ENCODE results near the gene MFSD12.
A peak's percentile ranks its signal among the peaks of the same experiment; 100 is the strongest.

MFSD12 gene

DNA sequence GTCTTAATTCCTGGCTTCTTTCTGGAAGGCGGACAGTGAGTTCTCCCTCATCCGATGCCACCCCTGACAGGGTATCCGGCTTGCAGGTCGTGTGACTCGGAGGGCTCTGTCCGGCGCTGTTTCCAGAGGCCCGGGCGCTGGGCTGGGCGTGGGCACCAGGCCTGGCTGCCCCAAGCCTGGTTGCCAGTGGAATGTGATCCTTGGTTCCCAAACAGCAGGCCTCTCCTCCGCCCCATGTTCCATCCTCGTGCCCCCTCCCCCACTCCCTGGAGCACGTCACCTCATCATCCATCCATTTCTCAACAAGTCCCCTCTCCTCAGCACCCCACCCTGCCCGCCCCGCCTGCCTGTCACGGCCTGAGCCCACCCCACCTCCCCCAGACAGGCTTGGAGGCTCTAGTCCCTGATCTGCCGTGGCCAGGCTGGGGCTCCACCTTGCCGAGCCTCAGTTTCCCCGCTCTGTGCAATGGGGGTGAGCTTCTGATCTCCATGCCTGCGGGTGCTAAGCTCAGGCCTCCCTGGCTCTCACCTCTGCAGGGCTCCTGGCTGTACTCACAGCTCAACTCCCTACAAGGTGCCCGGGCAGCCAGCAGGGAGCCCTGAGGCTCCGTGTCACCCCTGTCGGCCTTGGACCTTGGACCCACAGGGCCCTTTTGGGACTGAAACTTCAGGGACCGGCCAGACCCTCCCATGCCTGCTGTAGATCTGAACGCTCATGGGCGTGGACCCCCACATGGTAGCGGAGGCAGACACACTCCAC, 47.0 kb upstream of the MFSD12 start:
- no peak for TF ChIP-seq CTCF (IDR thresholded peaks at IDR 0.05; ENCODE audit: control extremely low read depth, extremely low read depth, low read depth, missing control alignments)
- ChIA-PET POLR2A (interaction anchor here (0.5 kb wide), 1 partner anchor 64 kb away, joined by 6 read pairs; no protein-coding TSS in a partner anchor), CTCF (interaction anchor here (0.9 to 2.9 kb wide), 5 partner anchors 13 to 88 kb away, joined by 3 to 9 read pairs (median 4); partner anchors contain the start of gene GIPC3)
- peak; percentile 57 for DNase-seq (ENCODE audit: extremely low spot score)

DNA sequence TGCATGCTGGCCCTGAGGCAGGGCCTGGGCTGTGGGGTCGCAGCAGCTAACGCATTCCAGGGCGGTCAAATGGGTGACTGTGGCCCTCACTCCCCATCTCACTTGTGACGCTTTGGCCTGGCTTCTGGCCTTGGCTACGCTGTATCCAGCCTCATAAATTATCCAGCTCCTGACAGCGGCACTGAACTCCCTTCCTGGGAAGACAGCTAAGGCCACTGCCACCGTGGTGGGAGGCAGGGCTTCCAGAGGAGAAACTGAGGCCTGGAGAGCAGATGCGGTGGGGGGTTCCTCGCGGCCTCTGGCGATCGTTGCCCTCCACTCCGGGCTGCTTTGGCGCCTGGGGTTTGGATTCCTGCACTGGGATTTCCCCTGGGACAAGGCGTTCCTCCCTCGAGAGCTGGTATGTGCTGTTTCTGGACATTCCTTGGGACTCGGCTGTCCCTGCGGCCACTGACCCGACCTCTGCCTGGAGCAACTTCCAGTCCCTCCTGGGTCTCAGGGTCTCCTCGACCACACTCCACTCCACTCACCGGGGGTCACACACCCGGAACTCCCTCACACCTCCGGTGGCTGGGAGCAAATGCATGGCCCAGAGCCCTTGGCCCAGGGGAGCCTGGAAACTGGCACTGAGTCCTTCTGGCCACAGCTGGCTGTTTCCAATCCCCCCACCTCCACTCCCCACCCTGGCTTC, 45.9 kb upstream of the MFSD12 start:
- no peak for DNase-seq (ENCODE audit: extremely low spot score)
- POLR2A ChIA-PET: no interaction called here
- CTCF ChIA-PET: interaction anchor here (1.2 to 2.9 kb wide), 4 partner anchors 14 to 86 kb away, joined by 3 to 9 read pairs (median 3); no protein-coding TSS in a partner anchor
- no peak for TF ChIP-seq CTCF (IDR thresholded peaks at IDR 0.05; ENCODE audit: control extremely low read depth, extremely low read depth, low read depth, missing control alignments)

- no peak for DNase-seq (ENCODE audit: extremely low spot score)
- TF ChIP-seq CTCF (IDR thresholded peaks at IDR 0.05; ENCODE audit: control extremely low read depth, extremely low read depth, low read depth, missing control alignments): no peak
- ChIA-PET POLR2A (no interaction called here), CTCF (no interaction called here)
These were observed 43.6 kb upstream of the MFSD12 start for GRCh38 chr19:3601021-3601420.

DNA sequence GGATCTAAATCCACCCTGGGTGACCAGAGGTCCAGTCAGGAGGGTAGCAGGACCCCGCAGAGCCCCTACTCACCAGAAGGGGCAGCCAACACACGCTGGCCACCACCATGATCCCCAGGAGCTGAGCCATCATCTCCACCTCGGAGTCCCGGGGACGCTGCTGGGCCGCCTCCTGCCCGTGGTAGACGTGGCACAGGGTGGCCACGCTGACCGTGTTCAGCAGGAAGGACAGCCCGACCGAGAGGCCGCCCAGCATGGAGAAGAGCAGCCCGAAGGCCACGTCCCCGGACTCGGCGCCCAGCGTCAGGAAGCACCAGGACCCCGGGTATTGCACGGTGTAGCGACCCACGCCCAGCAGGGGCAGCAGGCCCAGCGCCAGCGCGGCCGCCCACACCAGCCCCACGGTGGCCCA, 42.4 kb upstream of the MFSD12 start:
- ChIA-PET POLR2A (no interaction called here), CTCF (no interaction called here)

DNA sequence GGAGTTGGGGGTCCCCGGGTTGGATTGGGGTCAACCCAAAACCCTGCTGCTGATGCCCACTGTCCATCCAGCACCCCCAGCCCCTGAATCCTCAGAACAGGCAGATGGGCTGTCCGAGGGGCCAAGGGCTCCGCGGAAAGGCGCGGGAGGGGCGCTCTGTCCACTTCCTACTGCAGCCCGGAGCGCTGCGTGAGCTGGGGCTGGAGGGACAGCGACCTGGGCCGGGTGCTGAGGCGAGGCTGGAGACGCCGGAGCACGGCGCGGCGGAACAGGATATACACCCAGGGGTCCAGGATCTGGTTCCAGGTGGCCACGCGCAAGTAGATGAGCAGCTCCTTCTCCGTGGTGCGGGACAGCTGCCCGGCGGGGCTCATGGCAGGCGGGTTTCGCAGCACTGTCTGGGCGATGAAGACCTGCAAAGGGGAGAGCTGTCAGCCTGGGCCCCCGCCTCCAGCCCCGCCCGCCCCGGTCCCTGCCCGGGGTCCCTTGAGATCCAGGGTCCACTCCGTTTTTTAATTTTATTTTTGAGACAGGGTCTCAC, 38.2 kb upstream of the MFSD12 start:
- DNase-seq (ENCODE audit: extremely low spot score): no peak
- no peak for TF ChIP-seq CTCF (IDR thresholded peaks at IDR 0.05; ENCODE audit: control extremely low read depth, extremely low read depth, low read depth, missing control alignments)
- ChIA-PET CTCF (interaction anchor here (1.5 kb wide), 1 partner anchor 13 kb away, joined by 3 read pairs; no protein-coding TSS in a partner anchor), POLR2A (no interaction called here)

More for the DNA sequence above, 42.4 kb upstream of the MFSD12 start:
- no peak for TF ChIP-seq CTCF (IDR thresholded peaks at IDR 0.05; ENCODE audit: control extremely low read depth, extremely low read depth, low read depth, missing control alignments)
- no peak for DNase-seq (ENCODE audit: extremely low spot score)

DNA sequence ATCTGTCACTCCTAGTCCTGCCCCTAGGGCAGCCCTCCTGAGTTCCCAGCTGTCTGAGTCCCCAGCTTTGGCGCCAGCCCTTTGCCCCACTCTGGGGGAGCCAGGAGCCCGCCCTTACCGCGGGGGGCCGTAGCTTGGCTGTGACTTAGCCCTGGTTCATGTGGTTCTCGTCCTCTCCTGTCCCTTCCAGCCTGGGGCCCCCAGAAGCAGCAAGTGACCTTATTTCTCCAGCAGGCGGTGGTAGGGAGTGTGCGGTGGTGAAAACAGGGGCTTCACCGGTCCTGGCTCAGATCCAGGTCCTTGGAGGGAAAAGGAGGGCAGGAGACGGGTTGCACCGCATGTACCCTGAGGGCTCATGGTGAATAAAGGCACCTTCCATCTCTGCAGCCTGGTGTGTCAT, 35.8 kb upstream of the MFSD12 start:
- CTCF ChIA-PET: interaction anchor here (1.1 to 1.8 kb wide), 2 partner anchors 11 to 14 kb away, joined by 3 to 5 read pairs; no protein-coding TSS in a partner anchor
- POLR2A ChIA-PET: no interaction called here
- no peak for TF ChIP-seq CTCF (IDR thresholded peaks at IDR 0.05; ENCODE audit: control extremely low read depth, extremely low read depth, low read depth, missing control alignments)
- DNase-seq (ENCODE audit: extremely low spot score): no peak

Measured in GM10248 (cell line).